ENCODE measurements around the gene PALD1. TPM values are rescaled to one million over a fixed set of nuclear protein-coding genes. Genes with fewer than 3 reads are reported as not detected.
"Not testable (repeated sequence)": the region's sequence is repeated elsewhere in the genome, so short reads cannot be mapped to it uniquely, and the experiment has no call there.

The PALD1 gene
- total RNA-seq, 4 donors from 2014 or later = 5.4 to 10.9 (median 9.2) TPM

- WGBS, 2 donors = 85 to 86% methylated on average over 2 of the region's 2 CpGs
- Histone ChIP-seq H3K27me3 (no peaks in the 10 kb centered on the region), H3K36me3 (no peaks in the 10 kb centered on the region), H3K4me1 (peaks cover 0 to 18% (median 16%) of the 10 kb centered on the region in 4 donors), H3K9me3 (no peaks in the 10 kb centered on the region), H3K27ac (no peak overlapping the region), H3K4me3 (no peak overlapping the region)
- DNase-seq (ENCODE audit: low spot score in 2 of 2) = no peak
- TF ChIP-seq, protein P1, sequence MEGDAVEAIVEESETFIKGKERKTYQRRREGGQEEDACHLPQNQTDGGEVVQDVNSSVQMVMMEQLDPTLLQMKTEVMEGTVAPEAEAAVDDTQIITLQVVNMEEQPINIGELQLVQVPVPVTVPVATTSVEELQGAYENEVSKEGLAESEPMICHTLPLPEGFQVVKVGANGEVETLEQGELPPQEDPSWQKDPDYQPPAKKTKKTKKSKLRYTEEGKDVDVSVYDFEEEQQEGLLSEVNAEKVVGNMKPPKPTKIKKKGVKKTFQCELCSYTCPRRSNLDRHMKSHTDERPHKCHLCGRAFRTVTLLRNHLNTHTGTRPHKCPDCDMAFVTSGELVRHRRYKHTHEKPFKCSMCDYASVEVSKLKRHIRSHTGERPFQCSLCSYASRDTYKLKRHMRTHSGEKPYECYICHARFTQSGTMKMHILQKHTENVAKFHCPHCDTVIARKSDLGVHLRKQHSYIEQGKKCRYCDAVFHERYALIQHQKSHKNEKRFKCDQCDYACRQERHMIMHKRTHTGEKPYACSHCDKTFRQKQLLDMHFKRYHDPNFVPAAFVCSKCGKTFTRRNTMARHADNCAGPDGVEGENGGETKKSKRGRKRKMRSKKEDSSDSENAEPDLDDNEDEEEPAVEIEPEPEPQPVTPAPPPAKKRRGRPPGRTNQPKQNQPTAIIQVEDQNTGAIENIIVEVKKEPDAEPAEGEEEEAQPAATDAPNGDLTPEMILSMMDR (IDR thresholded peaks at IDR 0.05) = no peak
- TF ChIP-seq POLR2A (IDR thresholded peaks at IDR 0.05) = no peak
- TF ChIP-seq EP300 (IDR thresholded peaks at IDR 0.05) = no peak
Observed at GRCh38 chr10:70576803-70577517, 98.4 kb downstream of the PALD1 start.

DNA sequence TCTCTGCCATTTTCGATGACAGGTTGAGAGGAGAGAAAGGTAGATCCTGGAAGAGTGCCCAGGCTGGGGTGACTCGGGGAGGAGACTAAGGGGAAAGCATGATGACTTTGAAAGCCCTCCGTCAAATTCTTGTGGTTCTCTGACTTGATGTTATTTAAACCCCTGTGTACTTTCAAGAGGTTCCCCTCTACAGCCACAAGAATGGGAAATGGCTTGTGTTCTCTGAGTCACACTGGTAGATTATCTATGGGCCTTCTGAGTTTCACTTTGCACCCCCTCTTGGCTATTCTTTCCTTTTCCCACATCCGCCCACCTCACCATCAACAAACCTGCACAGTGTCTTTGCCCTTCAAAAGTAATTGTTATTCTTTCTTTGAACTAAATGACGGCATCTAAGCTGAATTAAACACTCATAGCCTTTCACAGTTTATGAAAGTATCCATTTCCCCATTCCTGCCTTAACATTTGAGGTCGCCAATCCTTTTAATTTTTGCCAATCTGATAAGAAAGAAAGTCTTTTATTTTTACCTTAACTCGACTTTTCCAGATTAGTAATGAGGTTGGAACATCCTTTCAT, 99.9 kb downstream of the PALD1 start:
- peaks cover 0 to 18% (median 16%) of the 10 kb centered on the region in 4 donors for H3K4me1 ChIP-seq
- no peaks in the 10 kb centered on the region for H3K9me3 ChIP-seq
- TF ChIP-seq POLR2A (IDR thresholded peaks at IDR 0.05) (no peak), EP300 (IDR thresholded peaks at IDR 0.05) (no peak)
- TF ChIP-seq, protein P1 (IDR thresholded peaks at IDR 0.05) = no peak
- no peak overlapping the region for H3K27ac ChIP-seq
- H3K4me3 ChIP-seq = no peak overlapping the region
- 63 to 64% methylated on average over 7 of the region's 7 CpGs for WGBS, 2 donors
- H3K27me3 ChIP-seq = no peaks in the 10 kb centered on the region
- no peaks in the 10 kb centered on the region for H3K36me3 ChIP-seq
- DNase-seq (ENCODE audit: low spot score in 2 of 2) = no peak

DNA sequence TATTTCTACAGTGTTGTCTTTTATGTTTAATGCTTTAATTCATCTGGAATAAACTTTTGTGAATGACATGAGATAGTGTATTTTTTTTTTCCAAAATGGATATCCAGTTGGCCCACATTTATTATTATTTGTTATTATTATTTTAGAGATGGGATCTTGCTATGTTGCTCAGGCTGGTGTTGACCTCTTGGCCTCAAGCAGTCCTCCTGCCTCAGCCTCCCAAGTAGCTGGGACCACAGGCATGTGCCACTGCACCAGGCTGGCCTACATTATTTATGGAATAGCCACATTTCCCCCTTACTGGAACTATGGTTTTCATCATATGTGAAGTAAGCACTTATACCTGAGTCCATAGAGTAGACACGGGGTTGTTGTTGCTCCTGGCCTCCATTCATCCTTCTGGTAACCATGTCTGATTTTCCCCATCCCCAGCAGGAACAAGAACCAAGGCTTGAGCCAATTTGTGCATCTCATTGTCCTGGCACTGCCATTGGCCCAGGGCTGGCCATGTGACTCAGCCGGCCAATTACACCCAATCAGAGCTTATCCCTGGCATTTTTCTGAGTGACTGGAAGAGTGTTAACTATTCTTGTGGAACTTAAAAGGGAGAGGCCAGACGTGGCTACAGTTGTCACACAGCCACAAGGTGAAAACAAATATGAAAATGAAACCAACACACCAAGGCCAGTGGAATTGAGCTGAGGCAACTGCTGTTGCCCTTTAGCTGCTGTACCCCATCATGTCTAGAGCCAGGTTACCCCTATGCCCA, 100.9 kb downstream of the PALD1 start:
- Histone ChIP-seq H3K4me1 (peaks cover 0 to 18% (median 16%) of the 10 kb centered on the region in 4 donors), H3K27me3 (no peaks in the 10 kb centered on the region), H3K9me3 (no peaks in the 10 kb centered on the region), H3K36me3 (no peaks in the 10 kb centered on the region), H3K4me3 (no peak overlapping the region), H3K27ac (no peak overlapping the region)
- TF ChIP-seq POLR2A (IDR thresholded peaks at IDR 0.05) = no peak
- TF ChIP-seq, protein P1 (IDR thresholded peaks at IDR 0.05) = no peak
- DNase-seq (ENCODE audit: low spot score in 2 of 2) = no peak
- 80 to 89% methylated on average over 3 of the region's 3 CpGs for whole genome bisulfite sequencing, 2 donors

DNA sequence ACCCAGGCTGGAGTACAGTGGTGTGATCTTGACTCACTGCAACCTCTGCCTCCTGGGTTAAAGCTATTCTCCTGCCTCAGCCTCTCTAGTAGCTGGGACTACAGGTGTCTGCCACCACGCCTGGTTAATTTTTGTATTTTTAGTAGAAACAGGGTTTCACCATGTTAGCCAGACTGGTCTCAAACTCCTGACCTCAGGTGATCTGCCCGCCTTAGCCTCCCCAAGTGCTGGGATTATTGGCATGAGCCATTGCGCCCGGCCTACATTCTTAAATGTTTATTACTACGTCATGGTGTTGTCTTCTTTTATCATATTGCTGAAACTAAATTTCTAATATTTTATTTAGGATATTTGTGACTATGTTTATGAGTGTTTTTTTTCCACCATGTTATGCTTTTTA, 102.6 kb downstream of the PALD1 start:
- not testable (repeated sequence) for H3K27me3 ChIP-seq; H3K27ac ChIP-seq; H3K9me3 ChIP-seq; DNase-seq (ENCODE audit: low spot score in 2 of 2); H3K4me3 ChIP-seq; H3K36me3 ChIP-seq
- peaks cover 0 to 19% (median 14%) of the 10 kb centered on the region in 4 donors for H3K4me1 ChIP-seq
- 97 to 99% methylated on average over 5 of the region's 5 CpGs for WGBS, 2 donors

- Histone ChIP-seq H3K4me1 (peaks cover 0 to 11% (median 6%) of the 10 kb centered on the region in 4 donors), H3K36me3 (no peaks in the 10 kb centered on the region), H3K9me3 (no peaks in the 10 kb centered on the region), H3K4me3 (no peak overlapping the region), H3K27ac (no peak overlapping the region), H3K27me3 (no peaks in the 10 kb centered on the region)
- TF ChIP-seq EP300 (IDR thresholded peaks at IDR 0.05) (no peak), POLR2A (IDR thresholded peaks at IDR 0.05) (no peak)
- TF ChIP-seq, protein P1 (IDR thresholded peaks at IDR 0.05) = no peak
- WGBS, 2 donors = 73 to 77% methylated on average over 17 to 19 of the region's 19 CpGs
- DNase-seq (ENCODE audit: low spot score in 2 of 2) = peak in 1 of 2 donors; percentile 4
Observed at GRCh38 chr10:70582793-70583668, 104.5 kb downstream of the PALD1 start.

Measured in tibial nerve (tissue), 4 donors.